Keratinocyte (primary cell): Measurements from ENCODE around the gene CFAP77. TPM values are rescaled to one million over a fixed set of nuclear protein-coding genes. Genes with fewer than 3 reads are reported as not detected.
"Not testable (repeated sequence)": the region's sequence is repeated elsewhere in the genome, so short reads cannot be mapped to it uniquely, and the experiment has no call there.

Source experiments
- DNase-seq: peaks from one replicate; pipeline ENCODE4 v3.0.0-alpha.2; 2011; ENCODE audit warnings: low read depth, missing footprints, low spot score
- FAIRE-seq: peaks from 2 replicates; lab custom pipeline; 2011; peaks lifted over from hg19 to GRCh38; lab: Jason Lieb, UNC
- H2AFZ ChIP-seq: 2 replicates; pipeline ENCODE4 v1.6.0; 2012; ENCODE audit warnings: low read length, control low read depth, inconsistent platforms; ENCODE audit not compliant: control insufficient read depth
- H3K27ac ChIP-seq: 2 replicates; pipeline ENCODE4 v1.5.1; 2011; ENCODE audit warnings: low read length; ENCODE audit not compliant: control insufficient read depth, insufficient read depth
- H3K27me3 ChIP-seq: 3 replicates; pipeline ENCODE4 v1.6.0; 2011; ENCODE audit warnings: low read length; ENCODE audit not compliant: control insufficient read depth, insufficient read depth; ENCODE audit errors: extremely low read depth
- H3K36me3 ChIP-seq, 2 experiments: 2 replicates in 1 of 2; 3 replicates in 1 of 2; pipeline ENCODE4 v1.5.1; 2011; ENCODE audit warnings: low read length in 2 of 2, mild to moderate bottlenecking in 1 of 2; ENCODE audit not compliant: control insufficient read depth in 2 of 2, insufficient read depth in 2 of 2; ENCODE audit errors: extremely low read depth in 1 of 2
- H3K4me1 ChIP-seq: 3 replicates; pipeline ENCODE4 v1.5.1; 2011; ENCODE audit warnings: low read length; ENCODE audit not compliant: control insufficient read depth, insufficient read depth; ENCODE audit errors: extremely low read depth
- H3K4me2 ChIP-seq: 3 replicates; pipeline ENCODE4 v1.6.0; 2011; ENCODE audit warnings: low read depth, low read length; ENCODE audit not compliant: control insufficient read depth, insufficient read depth; ENCODE audit errors: extremely low read depth
- H3K4me3 ChIP-seq, 3 experiments: fragments of 200-600 bp in 1 of 3; sonication (generic) in 1 of 3; 2 replicates in 2 of 3; 3 replicates in 1 of 3; pipeline ENCODE4 v1.5.1; 2011 to 2016; ENCODE audit warnings: low read length in 3 of 3, mild to moderate bottlenecking in 3 of 3, control low read depth in 2 of 3, inconsistent platforms in 1 of 3, low read depth in 1 of 3, mixed read lengths in 1 of 3, mixed run types in 1 of 3, moderate library complexity in 1 of 3; ENCODE audit not compliant: control insufficient read depth in 2 of 3, insufficient read depth in 2 of 3; ENCODE audit errors: extremely low read depth in 1 of 3
- H3K79me2 ChIP-seq: 2 replicates; pipeline ENCODE4 v1.6.0; 2012; ENCODE audit warnings: low read length; ENCODE audit not compliant: control insufficient read depth, insufficient read depth
- H3K9ac ChIP-seq: 3 replicates; pipeline ENCODE4 v1.6.0; 2011; ENCODE audit warnings: low read length; ENCODE audit not compliant: control insufficient read depth, insufficient read depth; ENCODE audit errors: extremely low read depth
- H3K9me1 ChIP-seq: 3 replicates; pipeline ENCODE4 v1.6.0; 2011; ENCODE audit warnings: low read length; ENCODE audit not compliant: control insufficient read depth, insufficient read depth; ENCODE audit errors: extremely low read depth
- H3K9me3 ChIP-seq: 2 replicates; pipeline ENCODE4 v1.5.1; 2012; ENCODE audit warnings: low read depth, low read length; ENCODE audit not compliant: control insufficient read depth
- H4K20me1 ChIP-seq: 3 replicates; pipeline ENCODE4 v1.6.0; 2011; ENCODE audit warnings: low read length; ENCODE audit not compliant: control insufficient read depth, insufficient read depth; ENCODE audit errors: extremely low read depth
- CTCF ChIP-seq, 3 experiments: IDR thresholded peaks in 1 of 3; conservative IDR thresholded peaks in 1 of 3; optimal IDR thresholded peaks in 1 of 3; 2 replicates in 2 of 3; 3 replicates in 1 of 3; pipeline versions ENCODE3 to v1.5.1; 2011; ENCODE audit warnings: low read length in 3 of 3, mild to moderate bottlenecking in 3 of 3, moderate library complexity in 2 of 3, control low read depth in 1 of 3, inconsistent platforms in 1 of 3; ENCODE audit not compliant: insufficient read depth in 2 of 3; ENCODE audit errors: extremely low read depth in 1 of 3
- EZH2 ChIP-seq: IDR thresholded peaks from one replicate; pipeline ENCODE4 v1.6.1; 2012; ENCODE audit warnings: inconsistent platforms, mild to moderate bottlenecking, low read length, moderate library complexity
- dilution Hi-C: fragments of 300-500 bp; cut with MboI; formaldehyde crosslinking; loops from one replicate; pipeline ENCODE4 v1.7.0; 2020; ENCODE audit warnings: low sequenced_read_pairs; ENCODE audit not compliant: extremely low pct_ligation_motif_present
- polyA plus RNA-seq, 5 experiments: library from polyadenylated mRNA; depleted of rRNA in 3 of 5; stranded (reverse) in 3 of 5; stranded (forward) in 1 of 5; unstranded in 1 of 5; fragments of >200 nt; gene quantifications; 1 replicate in 1 of 5; 2 replicates in 3 of 5; 3 replicates in 1 of 5; pipeline versions ENCODE4 v1.2.1 to v1.2.3, GENCODE V29; 2011 to 2012; ENCODE audit warnings: missing spikeins in 2 of 5, low read depth in 1 of 5, low replicate concordance in 1 of 5

CFAP77 gene
- polyA plus RNA-seq, 1 donor (not counting 4 experiments of a cell fraction or from before 2014, with no cell fraction given), result not detected

GRCh38 chr9:132562306-132562573 is 152.2 kb downstream of the CFAP77 start:
- dilution Hi-C loops, result no loop called here
- no peak overlapping the region for H2AFZ ChIP-seq
- no peak for TF ChIP-seq CTCF (optimal IDR thresholded peaks at IDR 0.05 in 1 of 3, IDR thresholded peaks at IDR 0.05 in 1 of 3, conservative IDR thresholded peaks at IDR 0.05 in 1 of 3; ENCODE audit: extremely low read depth in 1 of 3, insufficient read depth in 2 of 3, low read length in 3 of 3)
- no peak for TF ChIP-seq EZH2

GRCh38 chr9:132564526-132564925 is 154.5 kb downstream of the CFAP77 start:
- Histone ChIP-seq H3K4me3 (no peak overlapping the region), H3K4me2 (no peak overlapping the region), H3K79me2 (no peaks in the 10 kb centered on the region), H3K4me1 (no peaks in the 10 kb centered on the region), H3K9ac (no peak overlapping the region), H4K20me1 (no peaks in the 10 kb centered on the region), H3K36me3 (no peaks in the 10 kb centered on the region), H3K9me1 (no peaks in the 10 kb centered on the region), H3K9me3 (no peaks in the 10 kb centered on the region), H2AFZ (no peak overlapping the region), H3K27me3 (peaks cover 41% of the 10 kb centered on the region), H3K27ac (no peak overlapping the region)
- DNase-seq (no peak), FAIRE-seq (no peak)
- dilution Hi-C loops, result no loop called here
- TF ChIP-seq EZH2 (no peak), CTCF (optimal IDR thresholded peaks at IDR 0.05 in 1 of 3, IDR thresholded peaks at IDR 0.05 in 1 of 3, conservative IDR thresholded peaks at IDR 0.05 in 1 of 3; ENCODE audit: extremely low read depth in 1 of 3, insufficient read depth in 2 of 3, low read length in 3 of 3) (no peak)

More at GRCh38 chr9:132562306-132562573, 152.2 kb downstream of the CFAP77 start:
- H3K79me2 ChIP-seq, result no peaks in the 10 kb centered on the region
- no peaks in the 10 kb centered on the region for H4K20me1 ChIP-seq
- H3K9ac ChIP-seq, result no peak overlapping the region
- FAIRE-seq, result no peak
- H3K4me1 ChIP-seq, result no peaks in the 10 kb centered on the region
- no peak overlapping the region for H3K27ac ChIP-seq
- DNase-seq, result no peak
- peaks cover 47% of the 10 kb centered on the region for H3K27me3 ChIP-seq
- no peaks in the 10 kb centered on the region for H3K9me1 ChIP-seq
- H3K4me3 ChIP-seq, result no peak overlapping the region
- H3K4me2 ChIP-seq, result no peak overlapping the region
- no peaks in the 10 kb centered on the region for H3K9me3 ChIP-seq
- no peaks in the 10 kb centered on the region for H3K36me3 ChIP-seq

- H3K4me2 ChIP-seq, H3K9me1 ChIP-seq, H3K9ac ChIP-seq, DNase-seq, H4K20me1 ChIP-seq, dilution Hi-C loops, H3K36me3 ChIP-seq, H3K4me1 ChIP-seq, H3K27ac ChIP-seq, H3K79me2 ChIP-seq, H3K4me3 ChIP-seq, H2AFZ ChIP-seq, FAIRE-seq, H3K9me3 ChIP-seq: not testable (repeated sequence)
- H3K27me3 ChIP-seq, result peaks cover 23% of the 10 kb centered on the region
Measured at GRCh38 chr9:132568787-132569186, 158.8 kb downstream of the CFAP77 start.
